NCI-H2196 treated with DMSO at 0.1 percent for 48 hours (cell line): Measurements from ENCODE around the gene TMEM232.
"Not testable (repeated sequence)": the region's sequence is repeated elsewhere in the genome, so short reads cannot be mapped to it uniquely, and the experiment has no call there.

Experiments
- DNase-seq: peaks from one replicate; lab custom pipeline; 2025; ENCODE audit not compliant: unreplicated experiment; lab: John Stamatoyannopoulos, UW

Gene TMEM232

DNA sequence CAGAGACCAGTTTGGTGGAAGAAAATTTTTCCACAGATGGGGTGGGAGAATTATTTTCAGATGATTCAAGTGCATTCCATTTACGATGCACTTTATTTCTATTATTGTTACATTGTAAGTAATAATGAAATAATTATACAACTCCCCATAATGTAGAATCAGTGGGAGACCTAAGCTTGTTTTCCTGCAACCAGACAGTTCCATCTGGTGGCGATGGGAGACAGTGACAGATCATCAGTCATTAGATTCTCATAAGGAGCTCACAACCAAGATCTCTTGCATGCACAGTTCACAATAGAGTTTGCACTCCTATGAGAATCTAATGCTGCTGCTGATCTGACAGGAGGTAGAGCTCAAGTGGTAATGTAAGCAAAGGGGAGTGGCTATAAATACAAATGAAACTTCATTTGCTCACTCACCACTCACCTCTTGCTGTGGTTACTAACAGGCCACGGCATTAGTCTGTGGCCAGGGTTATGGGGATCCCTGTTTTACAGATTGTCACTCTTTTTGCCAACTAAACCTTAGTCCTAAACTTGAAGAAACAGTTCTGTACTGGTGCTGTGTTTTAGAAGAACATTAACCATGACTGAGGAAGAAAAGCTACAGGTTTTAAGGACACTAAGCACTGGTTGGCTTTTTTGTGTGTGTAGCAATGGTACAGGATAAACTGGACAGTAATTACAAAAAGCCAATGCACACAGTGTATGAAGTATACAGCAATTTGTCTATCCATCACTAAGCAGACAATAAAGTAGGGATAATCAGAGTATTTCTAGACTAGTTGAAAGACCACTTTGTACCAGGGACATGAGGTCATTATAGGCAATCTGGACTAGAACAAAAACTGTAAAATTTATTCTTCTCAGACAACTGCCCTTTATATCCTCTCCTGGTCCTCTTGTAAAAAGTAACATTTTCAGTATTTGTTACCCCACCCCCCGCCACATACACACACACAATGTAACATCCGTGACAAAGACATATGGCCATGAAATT lies 9.9 kb downstream of the TMEM232 start:
- no peak for DNase-seq

- no peak for DNase-seq
Measured at GRCh38 chr5:110707260-110707844, 19.1 kb downstream of the TMEM232 start.

GRCh38 chr5:110705349-110705748 lies 21.1 kb downstream of the TMEM232 start:
- DNase-seq = no peak

DNA sequence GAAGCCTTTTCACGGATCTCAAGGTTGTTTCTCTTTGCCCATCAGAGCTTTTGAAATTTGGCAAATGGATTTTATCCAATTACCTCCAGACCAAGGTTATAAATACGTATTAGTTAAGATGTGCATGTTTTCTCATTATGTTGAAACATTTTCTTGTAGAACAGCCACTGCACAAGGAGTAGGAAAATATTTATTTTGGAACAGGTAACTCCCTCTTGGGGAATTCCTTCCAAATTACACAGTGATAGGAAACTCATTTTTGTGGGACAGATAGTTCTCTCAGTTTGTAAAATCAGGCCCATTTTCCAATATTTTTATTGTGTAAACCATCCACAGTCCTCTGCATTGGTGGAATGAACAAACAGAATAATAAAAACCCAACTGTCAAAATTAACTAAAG lies 23.0 kb downstream of the TMEM232 start:
- DNase-seq = no peak

DNA sequence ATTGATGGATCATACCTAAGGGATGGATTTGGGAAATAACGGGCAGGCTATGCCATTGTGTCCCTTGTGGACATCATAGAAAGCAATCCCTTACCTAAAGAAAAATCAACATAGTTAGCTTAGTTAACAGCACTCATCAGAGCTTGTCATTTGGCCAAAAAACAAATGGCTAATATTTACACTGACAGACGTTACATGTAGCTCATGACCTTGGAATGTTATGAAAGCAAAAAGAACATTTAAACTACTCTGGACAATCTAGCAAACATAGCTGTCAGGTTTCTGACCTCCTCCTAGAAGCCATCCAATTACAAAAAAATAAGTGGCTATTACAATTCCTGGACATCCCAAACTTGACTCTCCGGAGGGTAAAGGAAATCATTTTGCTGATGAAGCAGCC lies 23.8 kb downstream of the TMEM232 start:
- no peak for DNase-seq

DNA sequence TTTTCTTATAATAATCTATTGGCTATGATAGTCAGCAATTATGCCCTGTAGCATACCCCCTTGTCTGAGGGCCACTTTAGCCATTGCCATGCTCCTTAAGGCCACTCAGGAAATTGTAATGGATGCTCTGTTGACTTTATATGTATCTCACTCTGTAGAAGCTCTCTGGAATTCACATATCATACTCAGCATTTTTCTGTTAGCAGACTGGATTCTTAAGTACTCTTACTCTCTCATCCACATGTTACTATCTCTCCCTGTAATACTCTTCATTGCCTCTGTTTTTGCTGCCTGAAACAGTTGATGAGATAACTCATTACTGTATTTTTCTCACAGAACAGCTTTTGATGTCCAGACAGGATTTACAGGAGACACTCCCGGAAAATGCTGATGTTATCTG lies 24.2 kb downstream of the TMEM232 start:
- DNase-seq = no peak

DNA sequence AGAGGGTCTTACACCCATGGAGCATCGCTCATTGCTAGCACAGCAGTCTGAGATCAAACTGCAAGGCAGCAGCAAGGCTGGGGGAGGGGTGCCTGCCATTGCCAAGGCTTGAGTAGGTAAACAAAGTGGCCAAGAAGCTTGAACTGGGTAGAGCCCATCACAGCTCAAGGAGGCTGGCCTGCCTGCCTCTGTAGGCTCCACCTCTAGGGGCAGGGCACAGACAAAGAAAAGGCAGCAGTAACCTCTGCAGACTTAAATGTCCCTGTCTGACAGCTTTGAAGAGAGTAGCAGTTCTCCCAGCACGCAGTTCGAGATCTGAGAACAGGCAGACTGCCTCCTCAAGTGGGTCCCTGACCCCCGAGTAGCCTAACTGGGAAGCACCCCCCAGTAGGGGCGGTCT lies 33.8 kb downstream of the TMEM232 start:
- not testable (repeated sequence) for DNase-seq

- not testable (repeated sequence) for DNase-seq
Measured at GRCh38 chr5:110690587-110690986, 35.9 kb downstream of the TMEM232 start.

DNA sequence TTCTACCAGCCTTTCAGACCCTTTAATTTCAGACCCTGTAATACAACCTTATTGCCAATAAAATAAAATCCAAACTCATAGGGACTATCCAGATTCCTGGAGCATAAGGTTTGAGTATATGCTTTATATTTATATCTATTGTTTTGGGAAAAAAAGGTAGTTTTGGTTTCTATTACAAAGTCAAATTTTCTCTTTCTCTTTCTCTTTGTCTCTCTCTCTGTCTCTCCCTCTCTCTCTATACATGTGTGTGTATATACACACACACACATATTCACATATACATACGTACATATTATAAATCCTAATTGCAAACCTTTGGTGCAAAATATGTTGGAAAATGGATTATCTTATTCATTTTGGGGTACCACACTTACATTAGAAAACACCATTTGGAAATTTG lies 39.0 kb downstream of the TMEM232 start:
- no peak for DNase-seq

DNA sequence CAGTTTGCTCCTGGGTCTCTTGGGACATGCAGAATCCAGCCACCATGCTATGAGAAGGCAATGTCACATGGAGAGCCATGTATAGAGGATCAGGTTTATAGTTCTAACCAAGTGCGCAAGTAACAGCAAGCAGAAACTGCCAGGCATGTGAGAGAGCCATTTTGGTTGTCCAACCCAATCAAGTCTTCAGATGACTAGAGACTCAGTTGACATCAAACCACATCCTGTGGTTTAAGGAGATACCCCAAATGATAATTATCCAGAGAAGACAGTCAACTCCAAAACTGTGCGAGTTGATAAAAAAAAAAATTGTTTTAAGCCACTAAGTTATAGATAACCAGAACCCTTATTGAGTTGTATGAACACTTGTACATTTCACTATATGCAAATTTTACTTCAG lies 40.2 kb downstream of the TMEM232 start:
- DNase-seq = no peak

DNA sequence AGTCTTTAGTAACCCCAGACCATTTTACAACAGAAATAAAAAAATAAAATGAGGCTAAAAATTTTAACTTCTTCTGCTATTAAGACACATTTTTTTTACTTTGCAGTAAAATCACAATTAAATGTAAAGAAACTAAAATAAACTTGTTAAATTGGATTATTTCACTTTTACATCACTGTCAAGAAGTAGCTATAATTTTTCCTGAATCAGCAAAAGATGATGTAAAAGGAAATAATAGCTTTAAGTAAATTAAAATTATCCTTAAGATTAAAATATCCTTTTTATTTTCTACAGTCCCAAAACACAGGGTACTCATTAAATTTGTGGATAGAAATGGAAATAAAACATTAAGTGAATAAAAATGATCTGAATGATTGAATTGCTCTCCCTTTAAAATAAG lies 44.5 kb downstream of the TMEM232 start:
- DNase-seq = no peak

GRCh38 chr5:110681109-110681508 lies 45.4 kb downstream of the TMEM232 start:
- no peak for DNase-seq

DNA sequence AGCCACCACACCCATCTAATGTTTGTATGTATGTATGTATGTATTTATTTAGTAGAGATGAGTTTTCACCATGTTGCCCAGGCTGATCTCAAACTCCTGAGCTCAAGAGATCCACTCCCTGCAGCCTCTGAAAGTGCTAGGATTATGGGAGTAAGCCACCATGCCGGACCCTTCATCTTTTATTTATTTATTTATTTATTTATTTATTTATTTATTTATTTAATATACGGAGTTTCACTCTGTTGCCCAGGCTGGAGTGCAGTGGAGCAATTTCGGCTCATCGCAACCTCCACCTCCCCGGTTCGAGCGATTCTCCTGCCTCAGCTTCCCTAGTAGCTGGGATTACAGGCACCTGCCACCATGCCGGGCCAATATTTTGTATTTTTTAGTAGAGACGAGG lies 49.9 kb downstream of the TMEM232 start:
- not testable (repeated sequence) for DNase-seq

GRCh38 chr5:110665184-110665726 lies 61.2 kb downstream of the TMEM232 start:
- DNase-seq = no peak

DNA sequence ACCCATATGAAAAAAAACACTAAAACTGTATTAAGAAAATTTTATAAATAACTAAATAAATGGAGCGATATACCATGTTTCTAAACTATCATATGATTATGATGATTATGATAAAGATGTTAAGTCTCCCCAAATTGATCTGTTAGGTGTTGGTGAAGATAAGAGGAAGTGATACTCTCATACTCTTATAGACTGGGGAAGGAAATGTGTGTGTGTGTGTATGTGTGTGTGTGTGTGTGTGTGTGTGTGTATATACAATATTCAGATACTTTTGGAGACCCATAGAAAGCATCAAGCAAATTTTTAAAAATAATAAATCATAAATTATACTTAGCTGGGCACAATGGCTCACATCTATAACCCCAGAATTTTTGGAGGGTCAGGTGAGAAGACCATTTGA lies 62.9 kb downstream of the TMEM232 start:
- no peak for DNase-seq

DNA sequence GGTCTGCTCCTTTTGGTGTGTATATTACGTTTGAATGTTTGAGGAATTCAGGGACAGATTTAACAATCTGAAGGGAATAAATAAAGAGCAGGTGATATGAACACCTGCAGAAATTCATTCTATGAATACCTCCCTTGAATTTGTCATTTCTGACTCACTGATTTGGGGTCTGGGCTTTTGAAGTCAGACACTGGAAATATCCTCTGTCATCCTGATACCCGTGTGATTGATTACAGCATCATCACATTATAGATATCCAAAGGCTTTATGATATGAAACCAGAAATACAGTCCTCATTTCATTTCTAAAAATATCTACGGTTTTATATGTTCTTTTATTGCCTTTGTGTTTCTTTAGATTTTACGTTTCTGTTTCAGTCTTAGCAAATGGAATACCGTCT lies 68.5 kb downstream of the TMEM232 start:
- no peak for DNase-seq

DNA sequence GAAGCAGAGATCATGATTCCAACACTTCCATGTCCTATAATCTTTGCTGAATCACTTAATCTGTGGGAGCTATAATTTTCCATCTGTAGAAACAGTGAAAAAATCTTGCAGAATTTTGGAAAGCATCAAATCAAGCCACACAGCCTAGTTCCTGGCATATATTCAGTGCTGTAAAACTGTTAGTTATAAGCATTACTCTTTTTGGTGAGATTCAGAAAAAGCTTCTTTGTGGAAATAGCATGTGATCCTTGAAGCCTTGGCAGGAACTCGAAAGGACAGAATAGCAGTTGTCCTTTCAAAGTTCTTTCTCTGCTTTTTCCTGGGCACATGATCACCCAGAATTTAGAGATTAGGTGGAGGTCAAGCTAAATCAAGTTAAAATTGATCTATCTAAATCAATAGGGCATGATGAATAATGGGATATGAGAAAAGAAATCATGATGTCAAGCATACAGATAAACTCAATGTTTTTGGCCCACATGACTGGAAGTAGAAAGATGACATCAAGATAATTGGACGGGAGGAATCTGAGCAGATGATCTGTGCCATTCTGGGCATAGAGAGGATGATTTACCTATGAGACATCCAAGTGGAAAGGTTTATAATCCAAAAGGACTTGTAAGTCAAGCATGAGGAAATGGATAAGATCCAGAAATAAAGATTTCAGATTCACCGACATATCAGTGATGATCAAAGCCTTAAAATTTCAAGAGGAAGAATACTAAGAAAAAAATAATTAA lies 73.1 kb downstream of the TMEM232 start:
- no peak for DNase-seq

DNA sequence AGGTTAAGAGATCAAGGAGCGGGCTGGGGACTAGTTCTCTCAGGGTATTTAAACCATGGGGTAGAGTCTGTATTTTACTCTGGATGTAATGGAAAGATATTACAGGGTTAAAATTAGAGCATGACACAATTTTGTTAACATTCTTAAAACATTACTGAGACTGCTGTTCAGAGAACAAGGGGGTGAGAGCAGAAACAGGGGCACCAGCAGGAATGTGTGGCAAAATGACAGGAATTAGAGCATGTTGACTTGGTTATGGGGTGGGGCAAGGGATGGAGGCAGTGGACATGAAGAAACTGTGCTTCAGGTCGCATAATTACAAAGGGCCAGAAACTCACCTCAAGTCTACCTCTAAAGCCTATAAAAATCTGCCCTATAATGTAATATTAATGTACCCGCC lies 75.0 kb downstream of the TMEM232 start:
- DNase-seq = no peak

DNA sequence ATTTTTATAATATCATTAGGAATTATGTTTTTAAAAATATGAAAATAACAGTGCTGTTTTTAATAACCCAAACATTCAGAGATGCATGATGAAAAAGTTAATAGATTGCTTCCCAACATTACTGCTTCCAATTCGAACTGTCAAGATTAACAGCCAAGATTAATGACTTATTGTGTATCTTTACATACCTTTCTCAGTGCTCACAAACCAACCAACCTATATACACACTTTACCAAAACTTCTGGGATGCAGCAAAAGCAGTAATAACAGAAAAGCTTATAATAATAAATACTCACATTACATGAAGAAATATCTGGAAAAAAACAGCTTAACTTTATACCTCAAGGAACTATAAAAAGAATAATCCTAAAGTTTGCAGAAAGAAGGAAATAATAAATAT lies 82.1 kb downstream of the TMEM232 start:
- no peak for DNase-seq

GRCh38 chr5:110638970-110639902 lies 87.2 kb downstream of the TMEM232 start:
- no peak for DNase-seq
